ENCODE results near the gene MADD. TPM values are rescaled to one million over a fixed set of nuclear protein-coding genes. Genes with fewer than 3 reads are reported as not detected.

Gene MADD
- total RNA-seq, 1 experiment from 2014 or later = 41.0 TPM

DNA sequence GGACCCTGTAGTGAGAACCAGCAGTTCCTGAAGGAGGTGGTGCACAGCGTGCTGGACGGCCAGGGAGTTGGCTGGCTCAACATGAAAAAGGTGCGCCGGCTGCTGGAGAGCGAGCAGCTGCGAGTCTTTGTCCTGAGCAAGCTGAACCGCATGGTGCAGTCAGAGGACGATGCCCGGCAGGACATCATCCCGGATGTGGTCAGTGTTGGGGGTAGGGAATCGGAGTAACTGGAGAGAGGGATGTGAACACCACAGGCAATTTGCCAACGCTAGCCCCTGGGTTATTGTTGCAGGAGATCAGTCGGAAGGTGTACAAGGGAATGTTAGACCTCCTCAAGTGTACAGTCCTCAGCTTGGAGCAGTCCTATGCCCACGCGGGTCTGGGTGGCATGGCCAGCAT lies 19.9 kb downstream of the MADD start:
- Histone ChIP-seq H2BK12ac (ENCODE audit: insufficient read length, low read depth, low read length) (no peak overlapping the region), H3K4ac (ENCODE audit: low read depth, low read length) (no peak overlapping the region), H3T11ph (ENCODE audit: low read length) (no peak overlapping the region), H2BK120ac (ENCODE audit: low read depth, low read length, poor library complexity, severe bottlenecking) (no peak overlapping the region), H3K27ac (ENCODE audit: insufficient read length, low read depth, low read length) (no peak overlapping the region), H2BK15ac (ENCODE audit: low read depth, low read length) (no peak overlapping the region), H3K23me2 (ENCODE audit: insufficient read length, low read depth, low read length, poor library complexity, severe bottlenecking) (no peaks in the 10 kb centered on the region), H3K4me2 (ENCODE audit: insufficient read depth, insufficient read length, low read length) (no peak overlapping the region), H3K14ac (ENCODE audit: insufficient read depth, low read length) (no peak overlapping the region), H2AK5ac (ENCODE audit: insufficient read length, low read length) (no peak overlapping the region), H3K79me2 (ENCODE audit: insufficient read depth, low read length) (no peaks in the 10 kb centered on the region), H3K9me3 (ENCODE audit: control insufficient read depth, low read depth, low read length) (no peaks in the 10 kb centered on the region), H4K91ac (ENCODE audit: insufficient read length, low read depth, low read length) (no peak overlapping the region), H3K56ac (ENCODE audit: insufficient read length, low read depth, low read length) (no peak overlapping the region), H3K4me1 (ENCODE audit: insufficient read depth, low read length) (no peaks in the 10 kb centered on the region), H2BK5ac (ENCODE audit: insufficient read length, low read length) (no peak overlapping the region), H2AFZ (ENCODE audit: low read length) (no peak overlapping the region), H3K23ac (ENCODE audit: insufficient read length, low read depth, low read length) (no peak overlapping the region), H3K27me3 (ENCODE audit: insufficient read depth, low read length) (no peaks in the 10 kb centered on the region), H4K5ac (ENCODE audit: insufficient read length, low read depth, low read length) (no peak overlapping the region), H4K20me1 (ENCODE audit: control insufficient read depth, insufficient read depth, insufficient read length) (no peaks in the 10 kb centered on the region), H3K18ac (ENCODE audit: insufficient read length, low read depth, low read length) (no peak overlapping the region), H2BK20ac (ENCODE audit: low read depth, low read length, poor library complexity, severe bottlenecking) (no peak overlapping the region), H3K79me1 (ENCODE audit: insufficient read depth, low read depth, low read length, poor library complexity, severe bottlenecking) (no peaks in the 10 kb centered on the region), H3K9ac (ENCODE audit: extremely low read depth, insufficient read length, low read length) (no peak overlapping the region), H4K8ac (replicated peaks; ENCODE audit: insufficient read length, low read depth, low read length) (no peak overlapping the region)
- H3K4me3 Mint-ChIP-seq = no peak overlapping the region
- H3K36me3 Mint-ChIP-seq (ENCODE audit: insufficient read depth in 1 of 3, low read depth in 3 of 3) = peaks cover 35 to 90% (median 77%) of the 10 kb centered on the region in 3 experiments; a peak in 6 of 7 replicates
- H3K4me1 Mint-ChIP-seq = no peaks in the 10 kb centered on the region
- no peak overlapping the region; a peak in 1 of 7 replicates for H3K27ac Mint-ChIP-seq
- no CpG with 5 or more reads among the region's 15 CpGs for WGBS (ENCODE audit: extremely low coverage, insufficient read length, low lambda C conversion rate)
- H3K9me3 Mint-ChIP-seq = no peaks in the 10 kb centered on the region
- TF ChIP-seq, protein P1, sequence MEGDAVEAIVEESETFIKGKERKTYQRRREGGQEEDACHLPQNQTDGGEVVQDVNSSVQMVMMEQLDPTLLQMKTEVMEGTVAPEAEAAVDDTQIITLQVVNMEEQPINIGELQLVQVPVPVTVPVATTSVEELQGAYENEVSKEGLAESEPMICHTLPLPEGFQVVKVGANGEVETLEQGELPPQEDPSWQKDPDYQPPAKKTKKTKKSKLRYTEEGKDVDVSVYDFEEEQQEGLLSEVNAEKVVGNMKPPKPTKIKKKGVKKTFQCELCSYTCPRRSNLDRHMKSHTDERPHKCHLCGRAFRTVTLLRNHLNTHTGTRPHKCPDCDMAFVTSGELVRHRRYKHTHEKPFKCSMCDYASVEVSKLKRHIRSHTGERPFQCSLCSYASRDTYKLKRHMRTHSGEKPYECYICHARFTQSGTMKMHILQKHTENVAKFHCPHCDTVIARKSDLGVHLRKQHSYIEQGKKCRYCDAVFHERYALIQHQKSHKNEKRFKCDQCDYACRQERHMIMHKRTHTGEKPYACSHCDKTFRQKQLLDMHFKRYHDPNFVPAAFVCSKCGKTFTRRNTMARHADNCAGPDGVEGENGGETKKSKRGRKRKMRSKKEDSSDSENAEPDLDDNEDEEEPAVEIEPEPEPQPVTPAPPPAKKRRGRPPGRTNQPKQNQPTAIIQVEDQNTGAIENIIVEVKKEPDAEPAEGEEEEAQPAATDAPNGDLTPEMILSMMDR (conservative IDR thresholded peaks at IDR 0.05) = no peak
- no peak for DNase-seq
- H3K27me3 Mint-ChIP-seq (ENCODE audit: low read depth) = no peaks in the 10 kb centered on the region
